BLaER1 (cell line): ENCODE measurements around the gene DNASE1.
A peak's percentile ranks its signal among the peaks of the same experiment; 100 is the strongest.

Experiments
- H3K27ac ChIP-seq: shearing (Covaris generic); formaldehyde crosslinking; 2 replicates; pipeline ENCODE4 v1.8.1; 2022
- H3K27me3 ChIP-seq: shearing (Covaris generic); formaldehyde crosslinking; 2 replicates; pipeline ENCODE4 v1.8.1; 2022
- H3K36me3 ChIP-seq: shearing (Covaris generic); formaldehyde crosslinking; 2 replicates; pipeline ENCODE4 v1.8.1; 2022
- H3K4me1 ChIP-seq: shearing (Covaris generic); formaldehyde crosslinking; 2 replicates; pipeline ENCODE4 v1.8.1; 2022
- H3K4me2 ChIP-seq: shearing (Covaris generic); formaldehyde crosslinking; 2 replicates; pipeline ENCODE4 v1.8.1; 2022
- H3K4me3 ChIP-seq: shearing (Covaris generic); formaldehyde crosslinking; 2 replicates; pipeline ENCODE4 v1.8.1; 2022
- H3K9ac ChIP-seq: shearing (Covaris generic); formaldehyde crosslinking; 2 replicates; pipeline ENCODE4 v1.8.1; 2022
- H3K9me3 ChIP-seq: shearing (Covaris generic); formaldehyde crosslinking; 2 replicates; pipeline ENCODE4 v1.8.1; 2022
- H4K20me1 ChIP-seq: shearing (Covaris generic); formaldehyde crosslinking; 2 replicates; pipeline ENCODE4 v1.8.1; 2022
- Cebpa-rat ChIP-seq: shearing (Covaris generic); IDR thresholded peaks from 2 replicates; pipeline ENCODE4 v1.8.1; 2022

DNASE1 gene

DNA sequence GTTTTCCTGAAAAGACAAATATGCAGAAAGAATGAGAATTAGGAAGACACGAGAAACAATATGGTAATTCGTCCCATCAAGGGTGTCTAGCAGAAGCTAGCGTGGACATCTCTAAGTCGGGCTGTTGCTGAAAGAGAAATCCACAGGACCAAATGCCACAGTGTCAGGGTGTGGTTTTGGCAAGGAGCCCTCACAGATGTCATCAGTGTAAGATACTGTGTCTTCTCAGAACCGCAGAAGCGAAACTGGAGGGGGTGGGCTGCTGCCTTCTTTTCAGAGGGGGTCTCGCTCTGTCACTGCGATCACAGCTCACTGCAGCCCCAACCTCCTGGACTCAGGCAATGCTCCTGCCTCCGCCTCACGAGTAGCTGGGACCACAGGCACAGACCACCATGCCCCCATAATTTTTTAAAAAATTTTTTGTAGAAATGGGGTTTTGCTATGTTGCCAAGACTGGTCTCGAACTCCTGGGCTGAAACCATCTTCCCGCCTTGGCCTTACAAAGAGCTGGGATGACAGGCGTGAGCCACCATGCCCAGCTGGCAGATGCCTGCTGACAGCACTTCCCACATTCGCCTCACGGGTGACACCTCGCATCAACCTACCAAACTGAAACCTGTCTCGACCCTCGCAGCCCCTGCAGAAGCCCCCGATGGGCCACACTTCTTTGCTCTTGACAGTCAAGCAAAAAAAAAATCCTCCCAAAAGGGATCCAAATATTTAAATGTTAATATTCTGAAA lies 36.7 kb downstream of the DNASE1 start:
- Histone ChIP-seq H3K9ac (peak overlapping the region; percentile 27; the same call in 1 of the 2 replicates), H3K27me3 (no peaks in the 10 kb centered on the region), H3K36me3 (peaks cover 72% of the 10 kb centered on the region), H3K4me2 (peak overlapping the region; percentile 66), H3K9me3 (no peaks in the 10 kb centered on the region), H4K20me1 (peaks cover 70% of the 10 kb centered on the region), H3K4me1 (peaks cover 21% of the 10 kb centered on the region), H3K27ac (no peak overlapping the region), H3K4me3 (no peak overlapping the region)
- TF ChIP-seq Cebpa-rat = no peak

DNA sequence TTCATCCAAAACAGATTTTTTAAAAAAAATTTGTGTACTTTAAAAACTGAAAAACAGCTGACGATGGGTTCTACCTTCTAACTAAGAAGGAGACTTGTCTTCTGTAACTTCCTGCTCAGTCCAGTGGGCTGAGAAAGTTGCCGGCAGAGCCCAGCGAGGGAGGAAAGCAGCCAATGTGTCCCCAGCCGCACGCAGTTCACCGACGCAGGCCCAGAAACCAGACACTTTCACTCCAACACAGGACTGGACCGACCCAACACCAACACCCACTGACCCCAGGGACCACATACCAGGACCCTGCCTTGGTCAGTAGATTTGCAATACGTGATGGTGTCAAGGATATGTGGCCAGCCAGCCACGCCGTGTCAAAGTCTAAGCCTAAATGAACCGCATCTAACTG lies 37.3 kb downstream of the DNASE1 start:
- peaks cover 71% of the 10 kb centered on the region for H4K20me1 ChIP-seq
- peaks cover 21% of the 10 kb centered on the region for H3K4me1 ChIP-seq
- H3K9ac ChIP-seq = no peak overlapping the region
- TF ChIP-seq Cebpa-rat = no peak
- H3K36me3 ChIP-seq = peaks cover 69% of the 10 kb centered on the region
- H3K4me3 ChIP-seq = no peak overlapping the region
- H3K9me3 ChIP-seq = no peaks in the 10 kb centered on the region
- H3K27me3 ChIP-seq = no peaks in the 10 kb centered on the region
- no peak overlapping the region for H3K27ac ChIP-seq
- H3K4me2 ChIP-seq = peak overlapping the region; percentile 66; the same call in 1 of the 2 replicates

DNA sequence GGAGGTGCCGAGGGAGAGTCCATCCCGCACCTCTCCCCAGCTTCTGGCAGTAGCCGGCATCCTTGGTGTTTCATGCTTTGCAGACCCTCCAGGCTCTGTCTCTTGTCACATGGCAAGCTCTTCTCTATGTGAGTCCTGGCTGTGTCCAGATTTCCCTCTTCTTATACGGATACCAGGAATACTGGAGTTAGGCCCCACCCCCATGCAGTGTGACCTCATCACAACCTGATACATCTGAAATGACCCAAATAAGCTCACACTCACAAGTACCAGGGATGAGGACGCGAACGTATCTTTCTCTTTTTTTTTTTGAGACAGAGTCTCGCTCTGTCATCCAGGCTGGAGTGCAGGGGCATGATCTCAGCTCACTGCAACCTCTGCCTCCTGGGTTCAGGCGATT lies 39.6 kb downstream of the DNASE1 start:
- H3K9ac ChIP-seq = no peak overlapping the region
- TF ChIP-seq Cebpa-rat = no peak
- H4K20me1 ChIP-seq = peaks cover 94% of the 10 kb centered on the region
- peaks cover 46% of the 10 kb centered on the region for H3K36me3 ChIP-seq
- no peak overlapping the region for H3K27ac ChIP-seq
- no peaks in the 10 kb centered on the region for H3K9me3 ChIP-seq
- no peak overlapping the region for H3K4me3 ChIP-seq
- H3K27me3 ChIP-seq = no peaks in the 10 kb centered on the region
- H3K4me1 ChIP-seq = peaks cover 31% of the 10 kb centered on the region
- H3K4me2 ChIP-seq = no peak overlapping the region

DNA sequence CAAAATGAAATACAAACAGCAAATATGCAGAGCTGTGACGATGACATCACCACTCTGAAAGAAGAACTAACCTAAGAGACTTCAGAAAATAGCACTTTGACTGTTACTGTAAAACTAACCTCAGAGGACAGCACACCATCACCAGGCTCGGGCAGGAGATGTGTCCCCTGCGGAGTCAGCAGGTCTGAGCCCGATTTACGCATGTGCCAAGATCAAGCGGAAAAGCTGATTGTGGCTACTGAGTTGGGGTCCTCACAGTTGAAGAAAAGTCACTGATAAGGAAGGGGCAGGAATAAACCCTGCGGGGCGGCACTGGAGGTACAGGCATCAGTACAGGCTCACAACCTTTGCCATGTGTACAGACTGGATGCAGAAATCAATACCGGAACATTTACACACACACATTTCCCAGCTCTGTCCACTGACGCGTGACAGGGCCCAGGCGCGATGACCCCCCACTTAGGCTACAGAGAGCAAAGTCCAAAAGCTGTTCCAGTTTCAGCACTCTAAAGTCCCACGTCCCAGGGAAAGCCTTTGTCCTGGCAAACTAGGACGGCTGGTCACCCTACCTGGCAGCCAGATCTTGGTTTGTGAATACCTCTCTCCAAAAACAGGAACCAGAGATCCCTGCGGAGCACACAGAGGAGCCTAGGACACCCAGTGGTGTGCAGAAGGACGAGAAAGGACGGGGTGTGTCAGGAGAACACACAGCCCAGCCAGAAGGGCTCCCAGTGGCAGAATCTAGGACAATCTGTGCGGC lies 41.3 kb downstream of the DNASE1 start:
- H3K9me3 ChIP-seq = no peaks in the 10 kb centered on the region
- H3K27ac ChIP-seq = no peak overlapping the region
- no peak for TF ChIP-seq Cebpa-rat
- H3K4me2 ChIP-seq = no peak overlapping the region
- peaks cover 40% of the 10 kb centered on the region for H3K36me3 ChIP-seq
- H4K20me1 ChIP-seq = peaks cover 100% of the 10 kb centered on the region
- peaks cover 38% of the 10 kb centered on the region for H3K4me1 ChIP-seq
- no peak overlapping the region for H3K9ac ChIP-seq
- no peak overlapping the region for H3K4me3 ChIP-seq
- no peaks in the 10 kb centered on the region; the same call in 1 of the 2 replicates for H3K27me3 ChIP-seq

DNA sequence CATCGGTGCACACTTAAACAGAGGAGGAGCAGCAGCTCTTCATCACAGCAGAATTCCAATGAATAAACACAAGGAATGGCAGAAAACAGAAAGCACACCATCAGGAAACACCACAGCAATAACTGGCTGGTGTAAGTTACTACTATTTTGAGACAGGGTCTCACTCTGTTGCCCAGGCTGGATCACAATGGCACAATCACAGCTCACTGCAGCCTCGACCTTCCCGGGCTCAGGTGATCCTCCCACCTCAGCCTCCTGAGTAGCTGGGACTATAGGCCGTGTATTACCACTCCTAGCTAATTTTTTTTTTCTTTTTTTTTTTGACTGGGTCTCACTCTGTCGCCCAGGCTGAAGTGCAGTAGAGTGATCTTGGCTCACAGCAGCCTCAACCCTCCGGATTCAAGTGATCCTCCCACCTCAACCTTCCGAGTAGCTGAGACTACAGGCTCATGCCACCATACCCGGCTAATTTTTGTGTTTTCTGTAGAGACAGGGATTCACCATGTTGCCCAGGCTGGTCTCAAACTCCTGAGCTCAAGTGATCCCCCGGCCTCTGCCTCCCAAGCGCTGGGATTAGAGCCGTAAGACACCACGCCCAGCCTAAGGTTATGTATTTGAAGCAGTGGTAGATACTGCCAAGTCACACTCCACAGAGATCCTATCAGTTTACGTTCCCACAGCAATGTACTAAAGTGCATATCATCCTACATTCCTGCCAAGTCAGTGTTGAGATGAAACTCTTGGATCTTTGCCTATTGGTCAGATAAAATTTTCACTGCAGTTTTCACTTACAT lies 42.1 kb downstream of the DNASE1 start:
- H3K27ac ChIP-seq = no peak overlapping the region
- H3K36me3 ChIP-seq = peaks cover 40% of the 10 kb centered on the region
- no peak for TF ChIP-seq Cebpa-rat
- H3K4me3 ChIP-seq = no peak overlapping the region
- peaks cover 100% of the 10 kb centered on the region for H4K20me1 ChIP-seq
- H3K9ac ChIP-seq = no peak overlapping the region
- peaks cover 35% of the 10 kb centered on the region for H3K4me1 ChIP-seq
- no peaks in the 10 kb centered on the region for H3K9me3 ChIP-seq
- H3K4me2 ChIP-seq = no peak overlapping the region
- no peaks in the 10 kb centered on the region; the same call in 1 of the 2 replicates for H3K27me3 ChIP-seq

DNA sequence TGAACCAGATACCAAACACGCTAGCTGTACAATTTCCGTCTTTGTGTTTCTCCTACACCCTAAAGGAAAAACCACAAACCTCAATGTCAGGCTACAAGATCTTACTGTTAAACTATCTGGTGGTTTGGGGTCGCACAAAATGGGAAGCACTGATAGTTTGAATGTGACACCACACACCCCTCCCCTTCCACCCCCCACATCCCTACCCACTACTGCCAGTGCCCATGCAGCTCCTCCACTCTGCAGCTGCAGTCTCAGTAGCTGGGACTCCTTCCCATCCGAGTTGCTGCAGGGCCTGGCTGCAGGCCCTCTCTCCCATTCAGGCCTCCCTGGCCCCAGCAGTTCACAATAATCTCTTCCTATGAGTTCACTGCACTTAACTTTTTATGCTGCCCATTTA lies 44.5 kb downstream of the DNASE1 start:
- no peak for TF ChIP-seq Cebpa-rat

DNA sequence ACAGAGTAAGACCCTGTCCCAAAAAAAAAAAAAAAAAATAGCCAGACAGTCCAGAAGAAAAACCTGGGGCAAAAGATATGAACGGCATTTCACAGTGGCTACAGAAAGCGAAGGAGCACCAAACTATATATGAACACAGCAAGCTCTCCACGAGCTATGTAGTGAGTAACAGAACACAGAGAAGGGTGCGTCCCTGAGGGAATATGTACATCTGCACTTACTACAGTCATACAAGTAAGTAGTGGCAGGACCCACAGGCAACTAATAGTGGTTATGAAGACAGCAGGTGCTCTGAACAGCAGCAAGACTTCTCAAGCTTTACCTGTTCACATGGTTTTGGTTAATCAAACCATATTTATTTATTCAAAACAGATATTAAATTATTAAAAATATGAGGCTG lies 47.0 kb downstream of the DNASE1 start:
- H3K4me1 ChIP-seq = peaks cover 53% of the 10 kb centered on the region
- peaks cover 3% of the 10 kb centered on the region; the same call in 1 of the 2 replicates for H3K27me3 ChIP-seq
- H3K9me3 ChIP-seq = no peaks in the 10 kb centered on the region
- no peak overlapping the region for H3K27ac ChIP-seq
- no peak overlapping the region for H3K9ac ChIP-seq
- H3K36me3 ChIP-seq = peaks cover 30% of the 10 kb centered on the region
- no peak overlapping the region for H3K4me3 ChIP-seq
- peaks cover 100% of the 10 kb centered on the region for H4K20me1 ChIP-seq
- TF ChIP-seq Cebpa-rat = no peak
- peak overlapping the region; percentile 9; the same call in 1 of the 2 replicates for H3K4me2 ChIP-seq

More for the DNA sequence above, 44.5 kb downstream of the DNASE1 start:
- Histone ChIP-seq H4K20me1 (peaks cover 100% of the 10 kb centered on the region), H3K27ac (no peak overlapping the region), H3K4me2 (peak overlapping the region; percentile 76), H3K4me3 (no peak overlapping the region), H3K9ac (no peak overlapping the region), H3K36me3 (peaks cover 49% of the 10 kb centered on the region), H3K9me3 (no peaks in the 10 kb centered on the region), H3K4me1 (peaks cover 41% of the 10 kb centered on the region), H3K27me3 (no peaks in the 10 kb centered on the region; the same call in 1 of the 2 replicates)

DNA sequence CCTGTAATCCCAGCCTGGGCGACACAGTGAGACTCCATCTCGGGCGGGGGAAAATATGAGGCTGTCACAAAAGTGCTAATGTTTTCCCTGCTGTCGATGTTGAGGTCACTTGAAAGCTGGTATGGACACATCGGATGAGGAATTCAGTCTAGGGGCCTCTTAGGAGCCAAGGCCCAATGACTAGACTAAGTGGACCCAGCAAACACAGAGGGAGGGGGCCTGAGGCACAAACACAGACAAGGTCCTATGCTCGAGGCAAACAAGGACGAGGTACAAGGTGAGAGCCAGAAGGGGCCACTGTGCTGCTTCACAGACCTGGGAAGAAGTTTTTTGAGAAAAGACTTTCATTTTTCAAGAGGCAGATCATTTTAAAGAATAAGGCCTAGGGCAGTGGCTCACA lies 47.6 kb downstream of the DNASE1 start:
- no peak overlapping the region for H3K4me3 ChIP-seq
- peaks cover 53% of the 10 kb centered on the region for H3K4me1 ChIP-seq
- peaks cover 100% of the 10 kb centered on the region for H4K20me1 ChIP-seq
- H3K9me3 ChIP-seq = no peaks in the 10 kb centered on the region
- H3K27me3 ChIP-seq = peaks cover 3% of the 10 kb centered on the region; the same call in 1 of the 2 replicates
- H3K4me2 ChIP-seq = 0 out of 2 replicates have a peak overlapping the region, but pooled peaks have one; percentile 9
- peaks cover 32% of the 10 kb centered on the region for H3K36me3 ChIP-seq
- no peak overlapping the region for H3K9ac ChIP-seq
- no peak for TF ChIP-seq Cebpa-rat
- H3K27ac ChIP-seq = no peak overlapping the region

DNA sequence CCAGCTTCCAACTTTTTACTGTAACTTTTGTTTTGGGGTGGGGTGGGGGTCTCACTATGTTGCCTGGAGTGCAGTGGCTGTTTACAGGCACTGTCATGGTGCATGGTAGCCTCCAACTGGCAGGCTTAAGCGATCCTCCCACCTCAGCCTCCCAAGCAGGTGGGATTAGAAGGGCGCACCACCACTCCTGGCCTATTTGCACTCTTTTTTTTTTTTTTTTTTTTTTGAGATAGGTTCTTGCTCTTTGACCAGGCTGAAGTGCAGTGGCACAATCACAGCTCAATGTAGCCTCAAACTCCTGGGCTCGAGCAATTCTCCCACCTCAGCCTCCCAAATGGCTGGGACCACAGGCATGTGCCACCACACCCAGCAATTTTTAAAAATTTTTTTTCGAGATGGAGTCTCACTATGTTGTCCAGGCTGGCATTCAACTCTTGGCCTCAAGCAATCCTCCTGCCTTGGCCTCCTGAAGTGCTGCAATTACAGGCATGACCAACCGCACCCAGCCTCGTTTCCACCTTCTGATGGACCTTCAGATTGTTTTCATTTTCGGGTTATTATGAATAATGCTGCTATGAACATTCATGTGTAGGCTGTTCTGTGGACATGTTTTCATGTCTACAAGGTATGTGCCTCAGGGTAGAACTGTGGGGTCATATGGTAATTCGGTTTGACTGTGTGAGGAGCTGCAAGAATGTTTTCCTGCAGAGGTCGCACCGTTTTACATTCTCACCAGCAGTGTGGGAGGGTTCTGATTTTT lies 51.9 kb downstream of the DNASE1 start:
- Histone ChIP-seq H3K4me1 (peaks cover 23% of the 10 kb centered on the region), H3K9ac (no peak overlapping the region), H3K27ac (no peak overlapping the region), H3K36me3 (peaks cover 53% of the 10 kb centered on the region), H4K20me1 (peaks cover 100% of the 10 kb centered on the region), H3K4me3 (no peak overlapping the region), H3K27me3 (0 out of 2 replicates have a peak, but pooled peaks cover 3% of the 10 kb centered on the region), H3K4me2 (no peak overlapping the region), H3K9me3 (no peaks in the 10 kb centered on the region)
- TF ChIP-seq Cebpa-rat = no peak
